Nephron (organoid): ENCODE measurements around the gene PHYH.
"Not testable (repeated sequence)": the region's sequence is repeated elsewhere in the genome, so short reads cannot be mapped to it uniquely, and the experiment has no call there.

Experiments
- H3K27ac Mint-ChIP-seq, 3 experiments: 2 replicates each; pipeline ENCODE4 v1.8.0; 2020; ENCODE audit warnings: mixed read lengths in 3 of 3, mild to moderate bottlenecking in 2 of 3, moderate library complexity in 1 of 3
- H3K27me3 Mint-ChIP-seq: 2 replicates; pipeline ENCODE4 v1.8.0; 2021; ENCODE audit warnings: low read depth, mild to moderate bottlenecking, moderate library complexity, mixed read lengths
- H3K36me3 Mint-ChIP-seq: 2 replicates; pipeline ENCODE4 v1.8.0; 2020; ENCODE audit warnings: low read depth, mixed read lengths
- H3K4me1 Mint-ChIP-seq: 2 replicates; pipeline ENCODE4 v1.8.0; 2020; ENCODE audit warnings: mixed read lengths
- H3K4me3 Mint-ChIP-seq, 3 experiments: 2 replicates each; pipeline ENCODE4 v1.8.0; 2020; ENCODE audit warnings: mild to moderate bottlenecking in 3 of 3, mixed read lengths in 3 of 3, moderate library complexity in 2 of 3
- H3K9me3 Mint-ChIP-seq: 2 replicates; pipeline ENCODE4 v1.8.0; 2020; ENCODE audit warnings: mixed read lengths
- TF ChIP-seq, protein P1 (sequence below), 3 experiments: fragments of 200-600 bp; sonication (generic); IDR thresholded peaks; one replicate each; pipeline ENCODE4 v1.5.0; 2021; ENCODE audit warnings: antibody characterized with exemption in 3 of 3; ENCODE audit not compliant: unreplicated experiment in 3 of 3

The PHYH gene

GRCh38 chr10:13294784-13295183, 5.1 kb downstream of the PHYH start:
- Mint-ChIP-seq H3K27ac (no peak overlapping the region), H3K9me3 (no peaks in the 10 kb centered on the region)
- TF ChIP-seq, protein P1, sequence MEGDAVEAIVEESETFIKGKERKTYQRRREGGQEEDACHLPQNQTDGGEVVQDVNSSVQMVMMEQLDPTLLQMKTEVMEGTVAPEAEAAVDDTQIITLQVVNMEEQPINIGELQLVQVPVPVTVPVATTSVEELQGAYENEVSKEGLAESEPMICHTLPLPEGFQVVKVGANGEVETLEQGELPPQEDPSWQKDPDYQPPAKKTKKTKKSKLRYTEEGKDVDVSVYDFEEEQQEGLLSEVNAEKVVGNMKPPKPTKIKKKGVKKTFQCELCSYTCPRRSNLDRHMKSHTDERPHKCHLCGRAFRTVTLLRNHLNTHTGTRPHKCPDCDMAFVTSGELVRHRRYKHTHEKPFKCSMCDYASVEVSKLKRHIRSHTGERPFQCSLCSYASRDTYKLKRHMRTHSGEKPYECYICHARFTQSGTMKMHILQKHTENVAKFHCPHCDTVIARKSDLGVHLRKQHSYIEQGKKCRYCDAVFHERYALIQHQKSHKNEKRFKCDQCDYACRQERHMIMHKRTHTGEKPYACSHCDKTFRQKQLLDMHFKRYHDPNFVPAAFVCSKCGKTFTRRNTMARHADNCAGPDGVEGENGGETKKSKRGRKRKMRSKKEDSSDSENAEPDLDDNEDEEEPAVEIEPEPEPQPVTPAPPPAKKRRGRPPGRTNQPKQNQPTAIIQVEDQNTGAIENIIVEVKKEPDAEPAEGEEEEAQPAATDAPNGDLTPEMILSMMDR (IDR thresholded peaks at IDR 0.05; ENCODE audit: unreplicated experiment in 3 of 3), result no peak

DNA sequence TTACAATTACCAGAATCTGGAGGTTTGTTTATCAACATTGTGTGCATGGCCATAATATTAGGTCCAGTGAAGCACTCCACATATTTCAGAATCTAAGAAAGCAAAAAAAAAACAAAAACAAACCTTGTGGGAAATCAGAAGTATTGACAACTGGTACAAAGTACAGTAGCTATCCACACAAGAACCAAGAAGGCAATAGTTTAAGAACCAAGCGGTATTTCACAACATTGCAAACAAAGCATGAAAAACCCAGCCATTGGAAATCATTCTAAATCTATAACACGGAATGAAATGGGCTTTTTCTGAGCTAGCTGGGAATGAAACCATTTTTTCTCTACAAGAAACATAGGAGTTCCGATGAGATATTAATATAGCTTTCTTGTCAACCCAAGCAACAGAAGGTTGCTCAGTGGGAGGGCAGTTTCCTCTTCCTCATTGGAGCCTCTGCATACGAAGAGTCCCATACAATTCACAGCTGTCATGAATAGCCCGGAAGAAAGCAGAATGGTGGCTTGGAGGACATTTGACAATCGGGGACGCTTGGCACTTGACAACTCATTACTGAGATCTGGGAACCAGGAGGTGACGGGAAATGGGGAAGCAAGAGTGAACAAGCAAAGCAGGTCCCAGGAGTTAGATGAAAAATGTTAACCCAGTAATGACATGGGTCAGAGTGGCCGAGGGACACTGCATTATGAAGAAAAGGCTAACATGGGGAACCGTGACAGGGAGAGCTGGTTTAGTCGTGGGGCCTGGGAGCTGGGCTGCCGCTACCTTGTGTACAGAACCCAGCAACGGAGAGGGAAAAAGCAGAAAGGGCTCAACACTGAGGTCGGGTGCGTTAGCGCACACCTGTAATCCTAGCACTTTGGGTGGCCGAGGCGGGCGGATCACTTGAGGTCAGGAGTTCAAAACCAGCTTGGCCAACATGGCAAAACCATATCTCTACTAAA, 7.8 kb downstream of the PHYH start:
- TF ChIP-seq, protein P1 (IDR thresholded peaks at IDR 0.05; ENCODE audit: unreplicated experiment in 3 of 3), result no peak
- H3K27me3 Mint-ChIP-seq, result peaks cover 6% of the 10 kb centered on the region
- H3K4me3 Mint-ChIP-seq, result no peak overlapping the region
- H3K4me1 Mint-ChIP-seq, result no peaks in the 10 kb centered on the region
- H3K27ac Mint-ChIP-seq, result no peak overlapping the region
- H3K36me3 Mint-ChIP-seq, result peaks cover 22% of the 10 kb centered on the region
- H3K9me3 Mint-ChIP-seq, result no peaks in the 10 kb centered on the region

More at GRCh38 chr10:13294784-13295183, 5.1 kb downstream of the PHYH start:
- H3K36me3 Mint-ChIP-seq, result peaks cover 13% of the 10 kb centered on the region
- H3K4me3 Mint-ChIP-seq, result no peak overlapping the region
- H3K27me3 Mint-ChIP-seq, result peaks cover 6% of the 10 kb centered on the region
- peaks cover 6% of the 10 kb centered on the region for H3K4me1 Mint-ChIP-seq

DNA sequence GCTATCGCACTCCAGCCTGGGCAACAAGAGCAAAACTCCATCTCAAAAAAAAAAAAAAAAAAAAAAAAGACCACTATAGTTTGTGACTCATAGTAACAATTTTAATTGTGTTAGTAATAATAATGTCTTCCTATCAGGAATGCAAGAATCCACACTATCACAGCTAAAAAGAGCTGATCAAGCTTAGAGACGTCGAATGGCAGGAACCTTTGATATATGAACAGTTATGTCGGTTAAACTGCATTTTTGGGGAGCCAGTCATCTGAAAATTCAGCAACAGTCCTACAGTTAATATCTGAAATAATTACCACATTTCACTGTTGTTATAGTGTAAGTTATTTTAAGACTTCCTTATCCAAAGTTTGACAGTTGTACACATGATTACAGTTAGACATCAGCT, 8.8 kb downstream of the PHYH start:
- Mint-ChIP-seq H3K4me3 (no peak overlapping the region), H3K9me3 (no peaks in the 10 kb centered on the region), H3K36me3 (peaks cover 29% of the 10 kb centered on the region), H3K27ac (no peak overlapping the region), H3K27me3 (peaks cover 6% of the 10 kb centered on the region), H3K4me1 (no peaks in the 10 kb centered on the region)
- TF ChIP-seq, protein P1 (IDR thresholded peaks at IDR 0.05; ENCODE audit: unreplicated experiment in 3 of 3), result no peak

DNA sequence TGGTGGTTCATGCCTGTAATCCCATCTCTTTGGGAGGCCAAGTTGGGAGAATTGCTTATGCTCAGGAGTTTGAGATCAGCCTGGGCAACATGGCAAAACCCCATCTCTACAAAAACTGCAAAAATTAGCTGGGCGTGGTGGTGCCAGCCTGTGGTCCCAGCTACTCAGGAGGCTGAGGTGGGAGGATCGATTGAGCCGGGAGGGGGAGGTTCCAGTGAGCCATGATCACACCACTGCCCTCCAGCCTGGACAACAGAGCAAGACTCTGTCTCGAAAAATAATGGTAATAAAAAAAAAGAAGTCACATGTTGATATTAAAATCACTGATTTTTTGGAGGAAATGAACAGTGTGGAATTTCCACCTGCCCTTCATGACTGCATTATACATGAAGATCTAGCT, 15.8 kb downstream of the PHYH start:
- Mint-ChIP-seq H3K27ac (no peak overlapping the region), H3K4me1 (no peaks in the 10 kb centered on the region), H3K4me3 (no peak overlapping the region), H3K27me3 (no peaks in the 10 kb centered on the region), H3K9me3 (no peaks in the 10 kb centered on the region), H3K36me3 (peaks cover 31% of the 10 kb centered on the region)
- TF ChIP-seq, protein P1 (IDR thresholded peaks at IDR 0.05; ENCODE audit: unreplicated experiment in 3 of 3), result no peak

GRCh38 chr10:13282348-13282747, 17.5 kb downstream of the PHYH start:
- not testable (repeated sequence) for H3K27me3 Mint-ChIP-seq, H3K4me3 Mint-ChIP-seq, H3K27ac Mint-ChIP-seq, H3K4me1 Mint-ChIP-seq, H3K9me3 Mint-ChIP-seq
- peaks cover 24% of the 10 kb centered on the region for H3K36me3 Mint-ChIP-seq

DNA sequence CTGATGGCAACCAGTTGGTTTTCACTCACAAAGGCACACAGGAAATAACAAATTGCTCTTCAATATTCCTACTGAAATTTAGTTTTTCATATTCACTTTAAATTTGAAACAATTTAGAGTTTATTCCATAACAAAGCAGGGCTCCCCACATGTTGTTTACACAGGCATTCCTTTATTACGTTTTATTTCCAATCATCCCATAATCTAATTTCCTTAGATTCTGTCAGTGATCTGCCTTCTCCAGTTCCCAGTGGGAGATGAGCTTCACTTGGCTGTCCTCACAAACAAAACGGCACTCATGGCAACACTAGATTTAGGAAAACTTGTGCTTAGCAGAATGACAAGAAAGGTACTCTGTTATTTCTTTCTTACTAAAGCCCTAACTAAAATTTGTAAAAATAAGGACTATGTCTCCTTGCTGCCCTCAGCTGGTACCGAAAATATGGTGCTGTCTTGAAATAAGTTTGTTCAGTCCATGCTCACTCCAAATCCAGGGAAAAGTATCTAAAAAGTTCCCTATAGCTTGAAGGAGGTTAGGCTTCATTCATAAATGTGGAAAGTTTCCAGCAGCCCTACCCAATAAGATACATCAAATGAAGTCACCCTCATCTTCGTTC, 23.0 kb downstream of the PHYH start:
- Mint-ChIP-seq H3K36me3 (peaks cover 15% of the 10 kb centered on the region), H3K9me3 (no peaks in the 10 kb centered on the region), H3K4me3 (no peak overlapping the region), H3K4me1 (peaks cover 14% of the 10 kb centered on the region), H3K27me3 (peaks cover 4% of the 10 kb centered on the region), H3K27ac (peak overlapping the region in 2 of 3 experiments; percentile 62 to 82)
- TF ChIP-seq, protein P1 (IDR thresholded peaks at IDR 0.05; ENCODE audit: unreplicated experiment in 3 of 3), result peak; percentile 27 to 37 (median 32)

DNA sequence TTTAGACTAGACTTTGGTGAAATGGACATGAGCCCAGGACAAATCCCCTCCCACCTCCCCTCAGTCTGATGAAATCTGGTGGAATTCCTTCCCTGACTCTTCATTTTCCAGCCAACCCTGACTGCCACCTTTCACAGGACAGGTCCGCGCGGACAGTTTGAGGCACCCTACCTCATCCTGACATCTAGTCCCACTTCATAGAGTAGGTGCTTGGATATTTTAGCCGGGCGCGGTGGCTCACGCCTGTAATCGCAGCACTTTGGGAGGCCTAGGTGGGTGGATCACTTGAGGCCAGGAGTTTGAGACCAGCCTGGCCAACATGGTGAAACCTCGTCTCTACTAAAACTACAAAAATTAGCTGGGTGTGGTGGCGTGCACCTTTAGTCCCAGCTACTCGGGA, 23.7 kb downstream of the PHYH start:
- peaks cover 15% of the 10 kb centered on the region for H3K36me3 Mint-ChIP-seq
- H3K9me3 Mint-ChIP-seq, result not testable (repeated sequence)
- peaks cover 21% of the 10 kb centered on the region for H3K4me1 Mint-ChIP-seq

More for the DNA sequence above, 23.7 kb downstream of the PHYH start:
- not testable (repeated sequence) for H3K27ac Mint-ChIP-seq, H3K27me3 Mint-ChIP-seq, H3K4me3 Mint-ChIP-seq
